CD8-positive, alpha-beta memory T cell (primary cell): ENCODE measurements around the gene PANX2. TPM values are rescaled to one million over a fixed set of nuclear protein-coding genes. Genes with fewer than 3 reads are reported as not detected.

Experiments
- CTCF ChIA-PET: fragments of 350-600 bp; sonication (Branson Sonifier 250); formaldehyde crosslinking; loops from one replicate; lab custom pipeline; 2021; ENCODE audit warnings: antibody characterized with exemption; lab: Charles Lee
- POLR2A ChIA-PET: fragments of 350-600 bp; sonication (Branson Sonifier 250); formaldehyde crosslinking; loops from one replicate; lab custom pipeline; 2021; ENCODE audit warnings: antibody characterized with exemption; lab: Charles Lee
- DNase-seq, 5 donors: peaks; one replicate each; pipeline versions ENCODE4 v3.0.0 to v3.0.0-alpha.2; 2020 to 2022; ENCODE audit warnings: mixed read lengths in 1 of 5
- H3K27ac ChIP-seq: one replicate; pipeline ENCODE4 v1.7.0; 2013; ENCODE audit warnings: low read depth, mild to moderate bottlenecking, low read length, moderate library complexity
- H3K27me3 ChIP-seq: 2 replicates; pipeline ENCODE4 v1.7.0; 2013; ENCODE audit warnings: low read length, mild to moderate bottlenecking; ENCODE audit not compliant: insufficient read depth, poor library complexity, severe bottlenecking
- H3K36me3 ChIP-seq: 2 replicates; pipeline ENCODE4 v1.7.0; 2013; ENCODE audit warnings: mild to moderate bottlenecking, low read length, moderate library complexity; ENCODE audit not compliant: insufficient read depth
- H3K4me1 ChIP-seq: 2 replicates; pipeline ENCODE4 v1.7.0; 2013; ENCODE audit warnings: mild to moderate bottlenecking, low read length, moderate library complexity; ENCODE audit not compliant: insufficient read depth
- H3K4me3 ChIP-seq: 2 replicates; pipeline ENCODE4 v1.7.0; 2013; ENCODE audit warnings: mild to moderate bottlenecking, low read length
- H3K9me3 ChIP-seq: 2 replicates; pipeline ENCODE4 v1.7.0; 2013; ENCODE audit warnings: mild to moderate bottlenecking, low read length
- H3K27ac Mint-ChIP-seq, 8 donors: one replicate each; pipeline ENCODE4 v1.8.0; 2020 to 2021; ENCODE audit warnings: mixed read lengths in 8 of 8, mild to moderate bottlenecking in 6 of 8, inconsistent platforms in 3 of 8, moderate library complexity in 3 of 8
- H3K27me3 Mint-ChIP-seq, 2 donors: one replicate each; pipeline ENCODE4 v1.8.0; 2020 to 2021; ENCODE audit warnings: mixed read lengths in 2 of 2, mild to moderate bottlenecking in 1 of 2, moderate library complexity in 1 of 2
- H3K36me3 Mint-ChIP-seq, 3 donors: one replicate each; pipeline ENCODE4 v1.8.0; 2020 to 2021; ENCODE audit warnings: mixed read lengths in 3 of 3, inconsistent platforms in 1 of 3, mild to moderate bottlenecking in 1 of 3
- H3K4me1 Mint-ChIP-seq, 3 donors: one replicate each; pipeline ENCODE4 v1.8.0; 2020 to 2021; ENCODE audit warnings: mixed read lengths in 3 of 3, inconsistent platforms in 1 of 3, mild to moderate bottlenecking in 1 of 3
- H3K4me3 Mint-ChIP-seq, 7 donors: one replicate each; pipeline ENCODE4 v1.8.0; 2020 to 2021; ENCODE audit warnings: mixed read lengths in 7 of 7, mild to moderate bottlenecking in 6 of 7, moderate library complexity in 4 of 7, inconsistent platforms in 2 of 7
- H3K9me3 Mint-ChIP-seq, 5 donors: one replicate each; pipeline ENCODE4 v1.8.0; 2020 to 2022; ENCODE audit warnings: mixed read lengths in 5 of 5, mild to moderate bottlenecking in 3 of 5, moderate library complexity in 2 of 5, inconsistent platforms in 1 of 5
- polyA plus RNA-seq: library from polyadenylated mRNA; unstranded; fragments of 300-500 nt; fragmentation: Illumina TruSeq; gene quantifications from one replicate; pipeline ENCODE4 v1.2.3, GENCODE V29; 2021
- total RNA-seq, 2 experiments: library from RNA; stranded (reverse); gene quantifications; one replicate each; pipeline ENCODE4 v1.2.3, GENCODE V29; 2021

The PANX2 gene
- total and polyA plus RNA-seq, 3 experiments from 2014 or later, result 1.7 to 1.8 TPM; not detected in 1

DNA sequence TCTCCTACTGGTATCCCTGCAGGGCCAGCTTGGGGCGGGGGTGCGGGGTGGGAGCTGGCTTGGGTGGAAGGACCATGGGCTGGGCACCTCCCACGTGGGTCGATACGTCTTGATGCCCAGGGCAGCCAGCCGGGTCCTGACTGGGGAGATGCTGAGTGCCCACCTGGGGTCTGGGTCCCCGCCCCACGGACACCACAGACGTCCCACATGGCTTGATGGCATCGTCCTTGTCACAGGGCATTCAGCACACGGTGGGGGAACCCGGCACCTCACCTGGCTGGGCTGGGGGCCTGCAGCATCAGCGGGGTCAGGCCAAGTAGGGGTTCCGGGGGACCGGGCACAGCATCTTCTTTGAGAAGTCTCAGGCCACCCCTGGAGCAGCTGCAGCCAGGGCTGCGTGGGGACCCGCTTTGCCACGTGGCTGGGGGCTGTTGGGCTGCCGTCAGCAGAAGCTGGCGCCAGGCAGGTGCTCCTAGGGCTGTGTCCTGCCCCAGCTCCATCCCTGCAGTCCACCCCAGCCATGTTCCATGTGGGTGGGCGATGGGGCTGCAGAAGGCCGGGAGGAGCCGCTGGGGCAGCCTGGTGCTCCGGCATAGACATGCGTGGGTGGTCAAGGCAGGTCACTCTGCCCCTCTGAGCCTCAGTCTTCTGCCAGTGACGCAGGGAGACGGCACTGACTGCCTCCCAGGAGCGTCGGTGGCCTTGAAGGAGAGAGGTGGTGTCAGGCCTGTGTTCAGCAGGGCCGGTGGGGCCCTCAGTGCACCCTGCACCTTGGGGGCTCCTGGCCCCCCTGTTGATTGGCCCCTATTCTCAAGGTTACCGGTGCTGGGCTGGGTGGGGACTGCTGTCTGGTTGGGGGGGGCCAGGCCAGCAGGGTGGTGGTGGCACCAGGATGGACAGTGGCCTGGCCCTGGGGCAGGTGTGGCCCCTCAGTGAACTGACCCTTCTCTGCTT lies 38.7 kb downstream of the PANX2 start:
- H3K9me3 Mint-ChIP-seq, result no peaks in the 10 kb centered on the region
- peaks cover 3 to 68% (median 9%) of the 10 kb centered on the region in 3 donors for H3K36me3 Mint-ChIP-seq
- H3K4me1 Mint-ChIP-seq, result peaks cover 18 to 46% (median 33%) of the 10 kb centered on the region in 3 donors
- no peaks in the 10 kb centered on the region for H3K9me3 ChIP-seq
- H3K4me1 ChIP-seq, result no peaks in the 10 kb centered on the region
- H3K27ac ChIP-seq, result no peak overlapping the region
- peak overlapping the region; percentile 32 to 89 (median 80) for H3K27ac Mint-ChIP-seq
- POLR2A ChIA-PET, result interaction anchor here (1.1 kb wide), 1 partner anchor 60 kb away, joined by 4 read pairs; no protein-coding TSS in a partner anchor
- CTCF ChIA-PET, result interaction anchor here (0.9 to 3.6 kb wide), 4 partner anchors 12 to 59 kb away, joined by 3 to 35 read pairs (median 4); no protein-coding TSS in a partner anchor
- peak overlapping the region in 1 of 7 donors; percentile 18 for H3K4me3 Mint-ChIP-seq
- peaks cover 29% of the 10 kb centered on the region for H3K36me3 ChIP-seq
- no peaks in the 10 kb centered on the region for H3K27me3 ChIP-seq
- H3K4me3 ChIP-seq, result no peak overlapping the region
- H3K27me3 Mint-ChIP-seq, result no peaks in the 10 kb centered on the region
- no peak for DNase-seq

- H3K36me3 Mint-ChIP-seq, result peaks cover 3 to 66% (median 7%) of the 10 kb centered on the region in 3 donors
- H3K4me3 Mint-ChIP-seq, result peak overlapping the region in 1 of 7 donors; percentile 18
- H3K4me3 ChIP-seq, result no peak overlapping the region
- CTCF ChIA-PET, result interaction anchor here (2.3 kb wide), 1 partner anchor 61 kb away, joined by 18 read pairs; no protein-coding TSS in a partner anchor
- peak; percentile 55 to 78 (median 64) for DNase-seq
- peaks cover 30% of the 10 kb centered on the region for H3K36me3 ChIP-seq
- POLR2A ChIA-PET, result no interaction called here
- no peaks in the 10 kb centered on the region for H3K9me3 ChIP-seq
- peak overlapping the region; percentile 32 to 89 (median 80) for H3K27ac Mint-ChIP-seq
- peaks cover 0 to 2% of the 10 kb centered on the region in 2 donors for H3K27me3 Mint-ChIP-seq
- no peaks in the 10 kb centered on the region for H3K27me3 ChIP-seq
- no peaks in the 10 kb centered on the region for H3K9me3 Mint-ChIP-seq
- H3K4me1 Mint-ChIP-seq, result peaks cover 18 to 44% (median 33%) of the 10 kb centered on the region in 3 donors
- H3K27ac ChIP-seq, result no peak overlapping the region
- no peaks in the 10 kb centered on the region for H3K4me1 ChIP-seq
These were observed 39.4 kb downstream of the PANX2 start for GRCh38 chr22:50209893-50210292.

DNA sequence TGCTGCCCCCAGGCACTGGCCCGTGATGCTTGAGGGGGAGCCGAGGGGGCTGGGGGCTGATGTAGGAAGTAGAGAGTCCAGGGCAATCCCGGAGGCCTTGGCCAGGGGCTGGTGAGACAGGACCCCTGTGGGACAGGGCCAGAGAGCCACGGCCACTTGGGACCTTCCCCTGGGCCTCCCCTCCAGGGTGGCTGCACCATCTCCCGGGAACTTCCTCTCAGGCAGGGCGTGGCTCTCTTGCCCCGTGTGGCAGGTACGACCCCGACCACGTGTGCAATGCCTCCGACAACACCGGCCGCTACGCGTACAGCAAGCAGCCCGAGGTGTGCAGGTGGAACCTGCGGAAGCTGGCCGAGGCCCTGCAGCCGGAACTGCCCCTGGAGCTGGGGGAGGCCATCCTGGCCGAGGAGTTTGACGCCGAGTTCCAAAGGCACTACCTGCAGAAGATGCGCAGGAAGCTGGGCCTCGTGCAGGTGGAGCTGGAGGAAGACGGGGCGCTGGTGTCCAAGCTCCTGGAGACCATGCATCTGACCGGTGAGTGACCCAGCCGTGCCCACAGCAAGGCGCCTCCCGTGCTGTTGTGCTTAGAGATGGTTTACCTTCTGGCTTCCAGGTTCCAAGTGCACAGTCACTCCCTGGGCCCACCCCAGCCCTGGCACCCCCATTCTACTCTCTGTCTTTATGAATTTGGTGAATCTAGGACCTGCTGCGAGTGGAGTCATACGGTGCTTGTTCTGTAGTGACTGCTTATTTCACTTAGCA lies 40.0 kb downstream of the PANX2 start:
- ChIA-PET POLR2A (no interaction called here), CTCF (interaction anchor here (0.5 to 2.3 kb wide), 4 partner anchors 9 to 407 kb away, joined by 3 to 18 read pairs (median 4); no protein-coding TSS in a partner anchor)
- H3K9me3 ChIP-seq, result no peaks in the 10 kb centered on the region
- peaks cover 32% of the 10 kb centered on the region for H3K36me3 ChIP-seq
- no peak overlapping the region for H3K27ac ChIP-seq
- Mint-ChIP-seq H3K4me1 (peaks cover 16 to 41% (median 31%) of the 10 kb centered on the region in 3 donors), H3K36me3 (peaks cover 3 to 65% (median 5%) of the 10 kb centered on the region in 3 donors), H3K27ac (no peak overlapping the region), H3K4me3 (peak overlapping the region in 1 of 7 donors; percentile 51), H3K27me3 (peaks cover 0 to 2% of the 10 kb centered on the region in 2 donors), H3K9me3 (no peaks in the 10 kb centered on the region)
- H3K27me3 ChIP-seq, result no peaks in the 10 kb centered on the region
- H3K4me1 ChIP-seq, result no peaks in the 10 kb centered on the region
- no peak for DNase-seq
- H3K4me3 ChIP-seq, result no peak overlapping the region

DNA sequence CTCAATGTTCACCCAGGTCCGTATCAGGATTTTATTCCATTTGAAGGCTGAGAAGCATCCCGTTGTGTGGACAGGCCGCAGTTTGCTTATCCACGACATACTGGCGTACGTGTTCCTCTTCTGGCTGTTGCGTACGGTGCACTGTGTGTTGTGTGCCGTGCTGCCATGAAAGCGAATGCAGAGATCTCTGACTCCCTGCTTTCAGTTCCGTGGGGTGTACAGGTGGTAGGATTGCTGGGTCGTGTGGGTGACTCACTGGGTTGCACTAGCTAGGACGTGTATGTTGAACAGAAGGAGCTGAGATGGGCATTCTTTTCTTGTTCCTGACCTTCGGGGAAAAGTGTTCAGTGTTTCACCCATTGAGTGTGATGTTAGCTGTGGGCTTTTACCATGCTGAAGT lies 40.6 kb downstream of the PANX2 start:
- Mint-ChIP-seq H3K4me1 (peaks cover 16 to 40% (median 31%) of the 10 kb centered on the region in 3 donors), H3K9me3 (no peaks in the 10 kb centered on the region), H3K27me3 (peaks cover 0 to 2% of the 10 kb centered on the region in 2 donors), H3K36me3 (peaks cover 3 to 70% (median 5%) of the 10 kb centered on the region in 3 donors), H3K27ac (peak overlapping the region in 3 of 8 donors; percentile 7 to 22 (median 11)), H3K4me3 (peak overlapping the region in 1 of 7 donors; percentile 51)
- no peaks in the 10 kb centered on the region for H3K27me3 ChIP-seq
- no peaks in the 10 kb centered on the region for H3K4me1 ChIP-seq
- peaks cover 31% of the 10 kb centered on the region for H3K36me3 ChIP-seq
- H3K9me3 ChIP-seq, result no peaks in the 10 kb centered on the region
- H3K4me3 ChIP-seq, result no peak overlapping the region
- POLR2A ChIA-PET, result no interaction called here
- no peak overlapping the region for H3K27ac ChIP-seq
- CTCF ChIA-PET, result interaction anchor here (0.5 to 2.3 kb wide), 4 partner anchors 8 to 407 kb away, joined by 3 to 18 read pairs (median 4); no protein-coding TSS in a partner anchor
- no peak for DNase-seq

- peaks cover 0 to 2% of the 10 kb centered on the region in 2 donors for H3K27me3 Mint-ChIP-seq
- peaks cover 16 to 38% (median 31%) of the 10 kb centered on the region in 3 donors for H3K4me1 Mint-ChIP-seq
- CTCF ChIA-PET, result no interaction called here
- Histone ChIP-seq H3K36me3 (peaks cover 27% of the 10 kb centered on the region), H3K27ac (no peak overlapping the region), H3K27me3 (no peaks in the 10 kb centered on the region), H3K4me1 (no peaks in the 10 kb centered on the region), H3K4me3 (no peak overlapping the region), H3K9me3 (no peaks in the 10 kb centered on the region)
- POLR2A ChIA-PET, result no interaction called here
- DNase-seq, result no peak
- no peak overlapping the region for H3K4me3 Mint-ChIP-seq
- peak overlapping the region in 1 of 8 donors; percentile 27 for H3K27ac Mint-ChIP-seq
- peaks cover 3 to 76% (median 5%) of the 10 kb centered on the region in 3 donors for H3K36me3 Mint-ChIP-seq
- no peaks in the 10 kb centered on the region for H3K9me3 Mint-ChIP-seq
These were observed 42.7 kb downstream of the PANX2 start for GRCh38 chr22:50213263-50213662.

GRCh38 chr22:50215297-50216054 lies 44.9 kb downstream of the PANX2 start:
- Mint-ChIP-seq H3K27me3 (peaks cover 0 to 2% of the 10 kb centered on the region in 2 donors), H3K9me3 (no peaks in the 10 kb centered on the region), H3K4me1 (peaks cover 11 to 33% (median 25%) of the 10 kb centered on the region in 3 donors), H3K27ac (peak overlapping the region in 3 of 8 donors; percentile 43 to 87 (median 66)), H3K4me3 (no peak overlapping the region), H3K36me3 (peaks cover 0 to 86% (median 2%) of the 10 kb centered on the region in 3 donors)
- Histone ChIP-seq H3K4me1 (no peaks in the 10 kb centered on the region), H3K36me3 (peaks cover 27% of the 10 kb centered on the region), H3K9me3 (no peaks in the 10 kb centered on the region), H3K27me3 (no peaks in the 10 kb centered on the region), H3K4me3 (no peak overlapping the region), H3K27ac (no peak overlapping the region)
- ChIA-PET CTCF (interaction anchor here (1.0 kb wide), 1 partner anchor 65 kb away, joined by 4 read pairs; no protein-coding TSS in a partner anchor), POLR2A (no interaction called here)
- no peak for DNase-seq
